ENCODE results near the gene RAD51D.
"Not testable (repeated sequence)": the region's sequence is repeated elsewhere in the genome, so short reads cannot be mapped to it uniquely, and the experiment has no call there.

The RAD51D gene

DNA sequence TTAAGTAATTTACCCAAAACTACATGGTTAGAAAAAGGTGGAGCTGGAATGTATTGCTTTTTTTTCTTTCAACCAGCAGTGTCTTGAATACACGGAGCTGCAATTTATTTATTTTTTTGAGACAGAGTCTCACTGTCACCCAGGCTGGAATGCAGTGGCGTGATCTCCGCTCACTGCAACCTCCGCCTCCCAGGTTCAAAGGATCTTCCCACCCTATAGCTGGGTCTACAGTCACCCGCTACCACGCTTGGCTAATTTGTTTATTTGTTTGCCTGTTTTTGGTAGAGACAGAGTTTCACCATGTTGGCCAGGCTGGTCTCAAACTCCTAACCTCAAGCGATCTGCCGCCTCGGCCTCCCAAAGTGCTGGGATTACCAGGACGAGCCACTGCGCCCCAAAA lies 29.0 kb downstream of the RAD51D start:
- DNase-seq (ENCODE audit: low read depth in 2 of 2), result not testable (repeated sequence)

DNA sequence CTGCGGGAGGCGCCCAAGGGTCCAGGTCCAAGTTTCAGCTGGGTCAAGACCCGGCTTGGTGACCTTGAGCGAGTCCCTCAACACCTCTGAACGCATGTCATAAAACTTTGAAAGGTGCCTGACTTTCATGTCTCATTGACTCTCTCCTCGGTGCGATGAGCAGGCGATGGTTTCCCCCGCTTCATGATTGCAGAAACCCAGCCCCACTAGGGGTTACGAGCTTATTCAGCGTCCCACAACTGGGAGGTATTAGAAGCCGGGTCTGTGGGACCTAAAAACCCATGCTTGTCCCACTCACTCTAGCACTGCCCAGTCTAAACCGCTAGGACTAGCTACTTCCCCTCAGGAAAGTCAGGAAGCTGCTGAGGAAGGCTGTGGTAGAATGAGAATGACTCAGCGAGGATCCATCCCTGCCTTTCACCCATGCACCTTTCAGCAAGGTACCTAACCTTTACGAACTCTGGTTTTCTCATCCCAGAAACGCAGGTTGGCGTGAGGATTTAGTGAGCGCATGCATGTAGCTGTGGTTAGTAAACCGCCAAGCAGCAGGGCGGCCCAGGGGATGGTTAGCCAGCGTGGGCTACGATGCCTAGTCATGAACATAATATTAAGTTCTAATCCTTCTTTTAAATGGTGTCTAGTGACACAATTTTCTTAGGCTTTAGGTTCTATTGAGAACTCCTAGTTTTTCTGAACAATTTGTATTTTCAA lies 29.9 kb downstream of the RAD51D start:
- peak; percentile 33 to 39 for DNase-seq (ENCODE audit: low read depth in 2 of 2)

DNA sequence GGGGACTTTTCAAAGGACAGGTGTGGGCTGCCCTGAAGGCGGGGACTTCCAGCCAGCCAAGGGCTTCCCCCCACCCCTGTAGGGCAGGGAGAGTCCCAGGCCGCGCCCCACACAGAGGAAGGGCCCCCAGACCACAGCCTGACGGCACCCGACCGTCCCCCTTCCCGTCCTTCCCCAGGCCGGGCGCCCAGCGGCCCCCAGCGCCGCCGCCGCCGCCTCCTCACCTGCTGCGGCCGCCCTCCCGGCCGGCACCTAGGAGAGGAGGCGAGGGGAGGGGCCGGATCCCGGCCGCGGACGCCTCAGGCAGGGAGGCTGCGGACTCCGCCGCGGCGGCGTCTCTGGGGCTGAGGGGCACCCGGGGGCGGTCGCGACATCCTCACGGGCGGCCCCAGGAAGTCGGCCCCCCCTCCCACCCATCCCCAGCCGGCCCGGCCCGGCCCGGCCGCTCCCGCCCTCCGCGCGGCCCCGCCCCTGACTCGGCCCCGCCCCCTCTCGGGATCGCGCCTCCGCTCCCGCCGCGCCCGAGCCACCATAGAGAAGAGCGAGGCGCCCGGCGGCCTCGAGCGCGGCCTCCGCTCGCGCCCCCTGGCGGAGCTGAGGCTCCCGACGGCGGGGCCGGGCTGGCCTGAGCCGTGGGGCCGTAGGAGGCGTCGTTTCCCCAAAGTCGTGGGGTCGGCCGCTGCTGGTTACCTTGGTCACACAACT lies 30.6 kb downstream of the RAD51D start:
- DNase-seq (ENCODE audit: low read depth in 2 of 2), result peak; percentile 85 to 90

DNA sequence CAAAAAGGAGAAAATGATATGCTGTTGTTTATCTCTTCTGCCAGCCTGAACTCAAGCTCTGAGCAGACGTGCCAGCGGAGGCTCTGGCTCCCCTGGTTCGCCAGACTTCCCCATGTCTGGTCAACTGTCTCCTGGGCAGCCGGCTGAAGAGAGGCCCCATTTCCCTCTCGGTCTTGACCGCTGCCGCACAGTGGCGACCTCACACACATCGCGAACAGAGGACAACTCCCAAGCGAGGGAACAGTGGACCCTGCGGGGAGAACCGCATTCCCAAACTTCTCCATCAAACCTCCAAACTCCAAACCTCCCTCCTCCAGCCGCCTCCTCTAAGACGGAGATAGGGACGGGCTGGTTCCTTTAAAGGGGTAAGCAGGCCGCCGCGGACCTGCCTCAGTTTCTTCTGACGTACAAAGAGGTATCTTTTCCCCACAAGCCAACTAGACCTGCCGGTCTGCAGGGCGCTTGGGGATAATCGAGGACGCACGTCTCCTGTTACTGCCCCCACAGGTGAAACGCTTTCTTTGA lies 31.2 kb downstream of the RAD51D start:
- DNase-seq (ENCODE audit: low read depth in 2 of 2), result no peak

DNA sequence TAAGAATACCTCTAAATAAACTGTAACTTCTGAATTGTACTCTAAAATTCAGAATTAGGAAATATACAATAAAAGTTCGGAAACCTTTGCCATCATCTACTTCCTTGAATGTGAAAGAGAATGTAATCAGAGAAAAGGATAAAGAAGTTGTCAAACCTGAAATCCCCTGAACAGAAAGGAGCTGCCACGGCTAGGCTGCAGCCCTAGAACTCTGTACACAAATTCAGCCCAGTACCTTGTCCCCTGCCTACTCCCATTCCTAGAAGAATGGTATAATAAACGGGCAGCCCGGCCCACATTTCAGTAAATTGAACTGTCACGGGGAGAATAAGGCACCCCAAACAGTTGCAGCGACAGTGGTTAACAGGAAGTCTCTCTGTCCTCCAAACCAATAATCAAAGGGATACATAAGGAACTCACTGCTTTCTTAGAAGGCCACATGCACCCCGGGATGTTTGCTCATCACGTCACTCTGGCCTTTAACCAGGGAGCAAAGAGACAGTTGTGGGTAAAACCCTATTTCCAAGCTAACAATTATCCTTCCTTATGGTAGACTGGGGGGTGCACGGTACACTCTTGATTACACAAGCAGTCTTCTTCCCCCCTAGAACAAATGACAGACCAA lies 31.8 kb downstream of the RAD51D start:
- DNase-seq (ENCODE audit: low read depth in 2 of 2), result no peak

DNA sequence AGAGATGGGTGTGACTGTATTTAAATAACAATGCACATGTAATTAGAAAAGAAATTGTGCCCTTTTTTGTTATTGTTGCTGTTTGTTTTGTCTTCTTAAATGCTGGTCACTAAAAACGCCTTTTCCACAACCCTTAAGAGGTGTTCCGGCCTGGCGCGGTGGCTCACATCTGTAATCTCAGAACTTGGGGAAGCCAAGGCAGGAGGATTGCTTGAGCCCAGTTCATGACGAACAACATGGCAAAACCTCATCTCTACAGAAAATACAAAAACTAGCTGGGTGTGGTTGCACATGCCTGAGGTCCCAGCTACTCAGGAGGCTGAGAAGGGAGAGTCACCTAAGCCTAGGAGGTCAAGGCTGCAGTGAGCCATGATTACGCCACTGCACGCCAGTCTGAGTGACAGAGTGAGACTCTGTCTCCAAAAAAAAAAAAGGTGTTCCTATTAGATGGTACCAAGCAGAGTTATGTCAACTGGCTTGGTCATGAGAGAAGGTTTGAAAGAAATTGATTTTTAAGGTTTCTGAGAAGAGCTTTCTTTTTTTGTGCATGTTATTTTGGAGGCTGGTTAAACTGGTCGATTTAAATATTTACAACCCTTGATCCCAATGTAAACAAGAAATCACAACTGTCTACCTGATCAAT lies 32.6 kb downstream of the RAD51D start:
- DNase-seq (ENCODE audit: low read depth in 2 of 2), result no peak

DNA sequence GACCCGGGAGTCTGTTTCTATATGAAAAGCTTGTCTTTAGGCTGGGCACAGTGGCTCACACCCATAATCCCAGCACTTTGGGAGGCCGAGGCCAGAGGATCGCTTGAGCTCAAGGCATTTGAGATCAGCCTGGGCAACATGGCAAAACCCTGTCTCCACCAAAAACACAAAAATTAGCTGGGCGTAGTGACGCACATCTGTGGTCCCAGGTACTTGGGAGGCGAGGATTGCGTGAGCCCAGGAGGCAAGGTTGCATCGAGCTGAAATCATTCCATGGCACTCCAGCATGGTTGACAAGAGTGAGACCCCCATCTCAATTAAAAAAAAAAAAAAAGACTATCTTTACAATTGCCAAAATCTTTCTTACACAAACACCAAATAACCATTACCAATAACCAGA lies 33.5 kb downstream of the RAD51D start:
- no peak for DNase-seq (ENCODE audit: low read depth in 2 of 2)

DNA sequence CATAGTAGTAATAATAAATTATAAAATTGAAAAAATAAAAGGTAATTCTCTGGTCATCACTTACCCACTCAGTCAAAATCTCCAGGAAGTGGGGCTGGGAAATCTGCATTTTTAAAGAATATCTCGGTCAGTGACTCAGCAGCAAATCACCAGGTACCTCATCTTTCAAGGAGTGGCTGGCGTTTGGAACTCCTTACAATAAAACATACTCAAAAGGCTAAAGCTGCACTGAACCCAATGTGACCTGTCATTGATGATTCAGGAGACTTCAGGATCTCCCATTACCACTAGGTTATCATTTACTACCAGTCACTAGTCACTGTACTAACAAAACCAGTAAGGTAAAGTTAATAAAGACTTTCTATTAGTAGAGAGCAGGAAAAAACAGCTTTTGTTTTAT lies 34.7 kb downstream of the RAD51D start:
- no peak for DNase-seq (ENCODE audit: low read depth in 2 of 2)

DNA sequence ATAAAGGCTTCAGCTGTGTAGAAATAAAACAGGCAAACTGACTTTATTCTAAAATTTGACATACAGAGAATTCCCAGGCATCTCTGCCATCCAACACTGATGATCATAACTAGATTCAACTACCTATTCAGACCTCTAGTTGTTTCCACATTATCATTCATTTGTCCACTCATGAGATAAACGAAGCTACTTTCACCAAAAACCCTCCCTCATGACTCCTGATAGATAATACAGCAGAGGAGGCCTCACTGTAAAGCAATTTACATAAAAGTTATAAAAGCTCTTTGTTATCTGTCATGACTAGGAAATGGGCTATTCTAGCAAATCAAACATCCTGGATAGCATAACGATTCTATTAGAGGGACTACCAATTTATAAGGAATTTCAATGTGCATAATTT lies 36.6 kb downstream of the RAD51D start:
- DNase-seq (ENCODE audit: low read depth in 2 of 2), result no peak

DNA sequence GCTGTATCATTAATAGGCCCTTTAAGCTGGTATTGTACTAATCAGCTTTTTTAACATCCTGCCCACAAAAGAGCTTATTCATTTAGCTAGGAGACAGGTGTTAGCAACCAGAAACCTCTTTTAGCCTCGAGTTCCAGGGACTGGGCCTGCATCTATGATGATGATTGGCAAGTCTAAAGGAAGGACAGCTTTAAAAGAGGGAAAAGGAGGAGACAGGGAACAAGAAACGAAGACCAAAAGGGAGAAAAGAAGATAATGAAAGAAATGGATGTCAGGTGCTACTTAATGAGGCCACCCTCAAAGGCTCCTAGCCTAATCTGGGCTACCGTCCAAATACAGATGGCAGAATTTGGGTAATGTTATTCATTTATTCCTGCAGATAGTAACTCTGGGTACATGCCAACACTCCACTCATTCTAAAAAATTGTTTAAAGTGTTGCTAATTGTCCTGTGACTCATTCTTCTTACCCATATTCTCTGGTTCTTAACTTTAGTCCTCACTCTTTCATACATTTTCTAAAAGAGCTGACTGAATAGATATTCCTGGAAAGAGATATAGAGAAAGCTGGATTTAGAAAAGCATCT lies 37.5 kb downstream of the RAD51D start:
- no peak for DNase-seq (ENCODE audit: low read depth in 2 of 2)

DNA sequence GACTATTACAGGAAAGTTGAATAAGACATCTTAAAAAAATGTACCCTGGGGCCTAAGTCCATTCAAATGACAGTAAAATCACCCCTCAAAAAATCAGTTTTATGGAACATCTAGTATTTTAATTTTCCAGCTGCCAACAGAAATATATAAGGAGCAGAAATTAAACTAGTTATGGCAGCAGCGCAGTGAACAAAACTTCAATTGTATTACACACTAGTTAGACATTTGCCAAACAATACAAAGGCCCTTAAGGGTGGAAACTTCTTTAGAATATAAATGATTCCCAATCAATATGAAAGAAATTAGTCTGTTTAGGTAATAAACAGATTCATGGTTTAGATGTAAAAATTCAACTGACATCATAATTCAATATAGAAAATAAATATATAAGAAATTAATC lies 38.0 kb downstream of the RAD51D start:
- DNase-seq (ENCODE audit: low read depth in 2 of 2), result no peak

DNA sequence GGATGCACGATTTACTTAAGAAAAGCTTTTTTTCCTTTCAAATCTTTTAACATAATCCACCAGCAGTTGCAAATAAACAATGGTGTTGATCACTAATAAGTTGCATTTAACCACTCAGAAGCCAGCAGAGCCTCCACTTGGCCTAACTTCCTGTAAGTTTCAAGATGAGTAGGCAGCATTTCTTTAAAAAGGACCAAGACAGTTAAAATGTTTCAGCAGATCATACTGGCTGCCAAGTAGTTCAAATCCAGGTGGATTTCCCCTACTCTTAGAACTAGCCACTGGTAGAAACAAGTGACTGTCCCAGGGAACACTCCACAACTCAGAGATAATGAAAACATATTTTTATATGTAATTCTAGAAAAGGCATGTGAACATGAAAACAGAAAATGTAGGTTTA lies 39.1 kb downstream of the RAD51D start:
- no peak for DNase-seq (ENCODE audit: low read depth in 2 of 2)

DNA sequence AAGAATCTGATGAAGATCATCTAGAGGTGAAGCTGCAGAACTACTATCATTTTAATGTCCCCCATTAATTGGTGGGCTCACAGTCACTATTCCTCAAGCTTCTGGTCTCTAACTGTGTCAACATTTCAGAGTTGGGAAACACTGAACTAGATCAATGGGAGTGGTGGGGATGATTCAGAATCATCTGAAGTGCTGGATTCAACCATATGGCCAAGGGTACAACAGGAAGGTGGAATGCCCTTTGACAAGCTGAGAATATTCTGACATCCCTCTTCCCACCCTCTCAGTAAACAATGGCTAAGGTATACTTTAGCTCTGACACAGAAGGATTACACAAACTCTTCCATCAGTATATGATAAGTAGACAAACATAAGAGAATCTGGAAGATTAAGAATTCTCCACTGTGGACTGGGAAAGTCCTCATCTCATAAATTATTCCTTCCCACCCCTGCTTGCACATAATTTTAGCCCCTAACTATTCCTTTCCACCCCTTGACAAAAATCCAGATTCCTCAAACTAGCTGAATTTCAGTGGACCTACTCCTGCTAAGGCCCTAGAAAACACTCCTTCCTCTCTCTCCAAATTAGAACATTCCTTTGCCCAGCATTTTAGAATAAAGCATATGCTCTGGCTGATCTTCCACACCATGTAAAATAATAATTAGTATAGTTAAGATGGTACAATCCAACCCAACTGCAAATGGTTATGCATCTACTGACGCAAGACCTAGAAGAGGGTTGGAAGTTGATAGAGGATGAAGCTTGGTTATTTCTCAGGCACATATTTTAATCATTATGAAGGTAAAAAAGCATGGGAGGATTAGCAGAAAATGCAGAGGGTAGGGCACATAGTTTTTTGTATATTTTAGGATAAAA lies 39.9 kb downstream of the RAD51D start:
- DNase-seq (ENCODE audit: low read depth in 2 of 2), result no peak

DNA sequence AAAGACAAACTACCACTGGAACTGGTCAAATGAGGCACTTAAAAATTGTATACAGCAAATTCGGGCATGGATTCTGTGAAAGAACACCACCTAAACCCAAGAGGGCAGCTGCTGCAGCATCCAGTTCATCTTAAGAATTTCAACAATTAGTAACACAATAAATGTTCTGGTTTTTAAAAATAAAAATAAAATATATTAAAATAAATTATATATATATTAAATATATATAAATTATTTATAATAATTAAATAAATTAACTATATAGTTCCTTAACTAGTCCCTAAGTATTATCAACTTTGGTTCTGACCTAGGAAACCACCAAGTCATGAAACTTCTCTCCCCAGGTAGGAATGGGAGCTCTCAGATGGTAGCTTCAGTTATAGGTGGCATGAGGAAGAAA lies 42.8 kb downstream of the RAD51D start:
- no peak for DNase-seq (ENCODE audit: low read depth in 2 of 2)

DNA sequence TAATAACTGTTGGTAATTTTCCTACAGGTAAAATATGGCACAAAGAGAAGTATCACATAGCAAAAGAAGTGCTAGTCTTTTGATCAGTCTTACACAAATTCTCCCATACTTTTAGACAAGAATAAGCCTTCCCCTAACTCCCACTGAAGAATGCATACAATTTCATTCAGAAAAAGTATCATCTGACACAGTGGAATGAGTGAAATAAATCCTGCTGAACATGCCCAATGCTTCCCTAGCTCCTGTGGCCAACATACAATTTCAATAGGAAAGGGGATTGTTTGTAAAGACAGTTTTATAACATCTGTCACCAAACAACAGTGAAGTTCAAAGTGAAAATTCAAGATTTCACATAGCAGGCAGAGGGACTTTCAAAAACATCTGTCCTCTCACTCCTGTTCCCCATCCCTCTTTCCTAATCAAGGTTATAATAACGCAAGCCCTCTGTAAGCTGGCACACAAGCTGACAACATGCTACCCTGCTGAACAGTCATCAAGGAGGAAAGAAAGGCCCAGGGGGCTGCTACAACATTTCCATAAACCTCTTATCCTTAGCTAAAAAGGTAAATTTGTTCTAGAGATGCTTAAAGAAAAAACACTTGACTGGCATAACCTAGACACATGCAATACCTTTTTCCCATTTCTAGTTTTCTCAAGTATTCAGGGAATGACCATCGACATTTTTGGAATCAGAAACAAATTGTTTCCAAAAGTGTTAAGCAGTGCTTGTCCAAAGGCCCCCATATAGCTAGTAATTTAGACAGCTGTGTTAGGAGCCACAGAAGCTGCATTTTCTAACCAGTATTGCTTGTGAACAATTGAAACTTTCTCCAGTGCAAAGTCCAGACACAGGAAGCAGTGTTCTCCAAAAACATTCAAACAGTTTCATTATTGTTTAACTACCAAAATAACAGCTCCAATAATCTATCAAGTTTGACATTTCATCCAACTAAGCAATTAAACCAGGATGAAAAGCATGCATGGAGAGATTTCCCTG lies 44.7 kb downstream of the RAD51D start:
- no peak for DNase-seq (ENCODE audit: low read depth in 2 of 2)

DNA sequence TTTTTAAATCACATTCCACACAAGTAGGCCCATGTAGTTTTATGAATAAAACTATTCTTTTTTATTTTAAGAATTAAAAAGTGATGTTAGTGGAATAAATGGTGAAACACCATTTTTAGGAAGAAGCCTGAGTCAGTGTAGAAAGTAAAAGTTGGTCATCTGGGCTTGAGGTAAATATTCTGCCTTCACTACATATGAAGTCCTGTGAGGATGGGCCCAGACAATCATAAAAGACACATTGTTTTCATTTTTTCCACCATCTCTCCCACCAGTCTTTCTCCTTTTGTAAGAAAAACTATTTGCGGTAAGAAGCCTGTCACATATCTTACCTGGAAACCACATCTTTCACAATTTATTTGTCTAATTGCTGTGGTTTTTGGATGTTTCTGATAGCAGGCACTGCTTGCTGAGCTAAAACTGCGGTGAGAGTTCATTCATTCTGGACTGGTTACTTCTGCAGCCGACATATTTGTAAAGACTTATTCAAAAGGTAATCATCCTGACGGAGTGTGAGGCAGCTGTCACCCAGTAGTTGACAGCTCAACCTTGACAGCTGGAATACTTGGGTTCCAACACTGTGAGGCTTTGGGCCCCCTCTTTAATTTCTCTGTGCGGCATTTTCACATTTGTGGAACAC lies 45.6 kb downstream of the RAD51D start:
- no peak for DNase-seq (ENCODE audit: low read depth in 2 of 2)

DNA sequence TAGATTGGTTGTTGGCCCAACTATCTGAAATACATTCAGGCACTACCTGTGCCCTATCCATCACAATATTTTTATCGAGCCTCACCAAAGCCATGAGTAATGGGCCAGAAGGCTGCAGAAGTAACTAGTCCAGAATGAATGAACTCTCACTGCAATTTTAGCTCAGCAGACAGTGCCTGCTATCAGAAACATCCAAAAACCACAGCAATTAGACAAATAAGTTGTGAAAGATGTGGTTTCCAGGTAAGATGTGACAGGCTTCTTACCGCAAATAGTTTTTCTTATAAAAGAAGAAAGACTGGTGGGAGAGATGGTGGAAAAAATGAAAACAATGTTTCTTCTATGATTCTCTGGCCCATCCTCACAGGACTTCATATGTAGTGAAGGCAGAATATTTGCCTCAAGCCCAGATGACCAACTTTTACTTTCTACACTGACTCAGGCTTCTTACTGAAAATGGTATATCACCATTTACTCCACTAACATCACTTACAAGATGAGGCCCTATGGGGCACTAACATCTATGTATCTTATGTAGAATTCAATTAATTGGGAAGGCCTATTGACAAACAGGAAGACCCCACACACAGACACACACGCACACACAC lies 46.4 kb downstream of the RAD51D start:
- DNase-seq (ENCODE audit: low read depth in 2 of 2), result no peak

DNA sequence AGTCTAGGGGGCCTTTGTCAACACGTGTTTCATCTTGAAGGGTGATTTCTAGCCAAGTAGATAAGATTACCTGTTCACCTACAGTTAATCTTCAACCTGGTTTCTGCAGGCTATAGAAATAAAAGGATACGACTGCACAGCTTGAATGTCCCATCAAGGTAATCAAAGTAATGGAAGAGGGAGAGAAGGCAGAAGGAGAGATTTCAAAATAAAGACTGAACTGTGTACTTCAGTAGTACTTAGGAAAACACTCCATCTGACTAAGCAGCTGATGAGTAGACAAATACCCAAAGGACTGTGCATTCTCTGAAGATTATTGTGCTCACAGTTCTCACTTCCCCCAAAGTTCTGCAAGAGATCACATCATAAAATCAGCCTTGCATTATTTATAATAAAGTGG lies 50.3 kb downstream of the RAD51D start:
- DNase-seq (ENCODE audit: low read depth in 2 of 2), result no peak

DNA sequence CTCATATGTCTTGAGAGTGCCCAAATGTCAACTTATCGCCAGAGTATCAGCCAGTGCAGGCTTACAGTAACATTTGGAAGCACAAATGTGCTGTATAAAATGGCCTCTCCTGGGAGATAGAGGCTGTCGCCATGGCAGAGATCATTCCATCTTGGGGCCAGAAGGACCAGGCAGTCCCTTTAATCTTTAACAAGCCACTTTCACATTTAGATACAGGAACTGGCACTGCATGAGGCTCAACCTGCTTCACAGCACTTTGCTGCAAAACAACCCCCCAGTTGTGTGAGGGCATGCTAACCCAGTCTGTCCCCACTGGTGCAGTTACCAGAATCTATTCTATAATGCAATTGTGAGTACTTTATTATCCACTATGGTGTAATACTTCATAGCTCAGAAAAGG lies 51.4 kb downstream of the RAD51D start:
- no peak for DNase-seq (ENCODE audit: low read depth in 2 of 2)

Measured in stimulated activated CD8-positive, alpha-beta memory T cell treated with anti-CD3 and anti-CD28 coated beads, Interleukin-15, amount 100 ng/mL, for 48 hours (primary cell).